ENCODE data around the gene SAMD4A.

SAMD4A gene

DNA sequence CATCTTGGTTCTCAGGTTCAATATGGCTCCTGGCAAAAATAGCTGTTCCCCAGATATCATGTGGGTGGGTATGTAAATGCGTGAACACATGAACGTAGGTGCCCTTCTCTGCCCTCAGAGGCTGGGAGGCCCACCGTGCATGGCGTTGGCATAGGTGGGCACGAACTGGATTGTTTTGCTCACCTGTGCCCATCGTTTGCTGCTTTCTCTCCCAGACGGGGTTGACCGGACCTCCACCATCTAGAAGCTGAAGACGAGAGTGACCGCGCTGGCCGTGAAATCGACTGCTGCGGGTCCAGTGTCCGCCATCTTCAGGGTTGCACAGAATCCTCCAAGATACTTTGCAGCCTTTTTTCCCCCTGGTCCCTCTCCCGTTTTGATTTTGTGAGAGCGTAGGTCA is 221.8 kb downstream of the SAMD4A start:
- H3K27me3 ChIP-seq (ENCODE audit: insufficient read depth, insufficient read length) = no peaks in the 10 kb centered on the region
- H3K9ac ChIP-seq (ENCODE audit: insufficient read length, low read depth) = no peak overlapping the region
- no peak overlapping the region for H3K4me3 ChIP-seq (ENCODE audit: insufficient read length, low read depth)
- no peak for DNase-seq (ENCODE audit: low read depth, low spot score)
- TF ChIP-seq SUZ12 (IDR thresholded peaks at IDR 0.05; ENCODE audit: extremely low read depth, insufficient read depth, insufficient read length) (no peak), YY1 (IDR thresholded peaks at IDR 0.05; ENCODE audit: insufficient read depth, insufficient read length) (no peak), ZNF274 (IDR thresholded peaks at IDR 0.05; ENCODE audit: low read depth, low read length) (no peak)
- no peaks in the 10 kb centered on the region for H3K4me1 ChIP-seq (ENCODE audit: insufficient read depth, insufficient read length)
- H3K36me3 ChIP-seq (ENCODE audit: insufficient read depth, insufficient read length, low read length) = peaks cover 70% of the 10 kb centered on the region
- H3K9me3 ChIP-seq (ENCODE audit: insufficient read depth, low read length) = no peaks in the 10 kb centered on the region

DNA sequence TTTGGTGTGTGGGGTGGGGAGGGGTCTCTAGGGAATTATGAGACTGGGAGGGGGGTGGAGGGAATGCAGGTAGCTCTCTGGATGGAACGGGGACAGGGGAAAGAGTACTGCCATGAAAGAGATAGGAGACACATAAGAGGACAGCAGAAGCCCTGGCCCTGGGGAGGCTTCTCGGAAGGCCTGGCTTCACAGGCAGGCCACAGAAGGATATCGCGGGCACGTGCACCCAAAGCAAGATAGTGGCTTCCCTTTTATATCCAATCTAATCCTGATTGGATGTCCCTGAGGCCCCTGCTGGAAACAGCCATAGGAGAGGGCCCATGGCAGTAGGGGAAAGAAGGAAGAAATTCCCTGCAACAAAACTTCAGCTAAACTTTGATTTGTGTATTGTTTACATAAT is 222.2 kb downstream of the SAMD4A start:
- Histone ChIP-seq H3K27me3 (ENCODE audit: insufficient read depth, insufficient read length) (no peaks in the 10 kb centered on the region), H3K36me3 (ENCODE audit: insufficient read depth, insufficient read length, low read length) (peaks cover 66% of the 10 kb centered on the region), H3K4me1 (ENCODE audit: insufficient read depth, insufficient read length) (no peaks in the 10 kb centered on the region), H3K9ac (ENCODE audit: insufficient read length, low read depth) (no peak overlapping the region), H3K9me3 (ENCODE audit: insufficient read depth, low read length) (no peaks in the 10 kb centered on the region), H3K4me3 (ENCODE audit: insufficient read length, low read depth) (no peak overlapping the region)
- TF ChIP-seq YY1 (IDR thresholded peaks at IDR 0.05; ENCODE audit: insufficient read depth, insufficient read length) (no peak), ZNF274 (IDR thresholded peaks at IDR 0.05; ENCODE audit: low read depth, low read length) (no peak), SUZ12 (IDR thresholded peaks at IDR 0.05; ENCODE audit: extremely low read depth, insufficient read depth, insufficient read length) (no peak)
- no peak for DNase-seq (ENCODE audit: low read depth, low spot score)

DNA sequence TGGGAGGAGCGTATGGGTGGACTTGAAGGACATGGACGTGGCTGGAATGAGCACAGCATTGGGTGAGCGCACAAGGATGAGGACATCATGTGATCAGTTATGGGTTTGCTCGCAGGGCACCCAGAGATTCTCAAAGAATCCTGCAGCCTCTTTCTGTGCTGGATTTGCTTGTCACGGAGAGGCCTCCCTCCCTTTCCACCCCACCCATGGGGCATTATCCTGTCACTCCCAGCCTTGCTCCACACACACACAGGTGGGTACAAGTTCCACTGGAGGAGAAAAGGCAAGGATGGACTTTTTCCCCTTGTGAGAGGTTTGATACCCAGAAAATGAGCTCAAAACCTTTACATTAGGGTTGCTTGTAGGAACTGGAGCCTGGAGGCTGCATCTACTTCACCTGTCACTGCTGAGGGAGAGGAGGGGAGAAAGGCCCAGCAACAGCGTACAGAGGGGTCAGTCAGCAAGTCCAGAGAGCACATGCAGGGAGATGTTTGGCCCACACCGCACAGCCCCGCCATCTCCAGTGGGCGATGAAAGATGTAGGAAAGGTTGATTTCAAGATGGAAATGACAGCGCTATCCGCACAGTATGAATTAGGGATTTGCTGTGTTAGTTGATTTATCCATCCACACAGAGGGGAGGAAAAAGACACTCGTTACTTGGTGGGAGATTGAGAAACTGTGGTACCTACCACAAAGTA is 223.0 kb downstream of the SAMD4A start:
- peaks cover 58% of the 10 kb centered on the region for H3K36me3 ChIP-seq (ENCODE audit: insufficient read depth, insufficient read length, low read length)
- peaks cover 5% of the 10 kb centered on the region for H3K9me3 ChIP-seq (ENCODE audit: insufficient read depth, low read length)
- H3K4me1 ChIP-seq (ENCODE audit: insufficient read depth, insufficient read length) = no peaks in the 10 kb centered on the region
- H3K27me3 ChIP-seq (ENCODE audit: insufficient read depth, insufficient read length) = no peaks in the 10 kb centered on the region
- no peak overlapping the region for H3K9ac ChIP-seq (ENCODE audit: insufficient read length, low read depth)
- no peak for TF ChIP-seq SUZ12 (IDR thresholded peaks at IDR 0.05; ENCODE audit: extremely low read depth, insufficient read depth, insufficient read length)
- TF ChIP-seq YY1 (IDR thresholded peaks at IDR 0.05; ENCODE audit: insufficient read depth, insufficient read length) = no peak
- TF ChIP-seq ZNF274 (IDR thresholded peaks at IDR 0.05; ENCODE audit: low read depth, low read length) = no peak
- H3K4me3 ChIP-seq (ENCODE audit: insufficient read length, low read depth) = no peak overlapping the region
- no peak for DNase-seq (ENCODE audit: low read depth, low spot score)

DNA sequence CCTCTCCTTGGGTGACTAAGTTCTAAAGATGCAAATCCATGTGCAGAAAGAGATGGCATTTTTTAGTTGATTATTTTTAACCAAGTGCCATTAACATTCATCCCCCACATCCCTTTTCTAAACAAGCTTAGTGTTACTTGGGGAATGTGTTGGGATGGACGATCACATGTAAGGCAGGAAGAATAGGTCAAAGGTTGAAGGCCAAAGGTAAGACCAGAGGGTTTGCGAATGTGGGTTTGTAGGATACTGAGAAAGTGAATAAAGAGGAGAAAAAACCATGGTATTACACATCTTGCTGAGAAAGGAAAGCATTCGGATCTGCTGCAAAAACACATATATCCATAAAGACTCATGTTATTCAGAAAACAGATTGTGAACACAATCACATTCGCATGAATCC is 224.1 kb downstream of the SAMD4A start:
- TF ChIP-seq SUZ12 (IDR thresholded peaks at IDR 0.05; ENCODE audit: extremely low read depth, insufficient read depth, insufficient read length) (no peak), ZNF274 (IDR thresholded peaks at IDR 0.05; ENCODE audit: low read depth, low read length) (no peak), YY1 (IDR thresholded peaks at IDR 0.05; ENCODE audit: insufficient read depth, insufficient read length) (no peak)
- no peak for DNase-seq (ENCODE audit: low read depth, low spot score)
- Histone ChIP-seq H3K4me3 (ENCODE audit: insufficient read length, low read depth) (no peak overlapping the region), H3K36me3 (ENCODE audit: insufficient read depth, insufficient read length, low read length) (peaks cover 47% of the 10 kb centered on the region), H3K4me1 (ENCODE audit: insufficient read depth, insufficient read length) (no peaks in the 10 kb centered on the region), H3K27me3 (ENCODE audit: insufficient read depth, insufficient read length) (no peaks in the 10 kb centered on the region), H3K9me3 (ENCODE audit: insufficient read depth, low read length) (peaks cover 11% of the 10 kb centered on the region), H3K9ac (ENCODE audit: insufficient read length, low read depth) (no peak overlapping the region)

DNA sequence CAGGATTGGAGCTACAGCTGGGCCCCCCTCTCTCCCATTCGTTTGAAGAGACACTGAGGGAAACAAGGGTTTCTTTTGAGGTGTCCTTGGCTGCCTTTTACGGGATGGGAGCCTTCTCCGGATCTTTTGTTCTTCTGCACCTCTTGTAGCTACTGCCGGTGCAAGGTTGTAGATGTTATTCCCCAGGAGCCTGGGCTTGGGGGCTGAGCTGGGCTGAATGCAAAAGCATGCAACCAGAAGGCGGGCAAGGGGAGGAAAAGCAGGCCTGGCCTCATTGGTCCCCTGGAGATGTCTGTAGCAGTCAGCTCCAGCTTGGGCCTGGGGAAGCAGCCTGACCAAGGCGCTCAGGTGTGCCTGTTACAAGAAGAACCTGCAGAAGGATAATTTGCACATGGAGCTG is 225.4 kb downstream of the SAMD4A start:
- no peak overlapping the region for H3K9ac ChIP-seq (ENCODE audit: insufficient read length, low read depth)
- no peak for DNase-seq (ENCODE audit: low read depth, low spot score)
- H3K36me3 ChIP-seq (ENCODE audit: insufficient read depth, insufficient read length, low read length) = peaks cover 35% of the 10 kb centered on the region
- TF ChIP-seq ZNF274 (IDR thresholded peaks at IDR 0.05; ENCODE audit: low read depth, low read length) (no peak), SUZ12 (IDR thresholded peaks at IDR 0.05; ENCODE audit: extremely low read depth, insufficient read depth, insufficient read length) (no peak), YY1 (IDR thresholded peaks at IDR 0.05; ENCODE audit: insufficient read depth, insufficient read length) (no peak)
- H3K4me3 ChIP-seq (ENCODE audit: insufficient read length, low read depth) = no peak overlapping the region
- peaks cover 11% of the 10 kb centered on the region for H3K9me3 ChIP-seq (ENCODE audit: insufficient read depth, low read length)
- H3K4me1 ChIP-seq (ENCODE audit: insufficient read depth, insufficient read length) = no peaks in the 10 kb centered on the region
- H3K27me3 ChIP-seq (ENCODE audit: insufficient read depth, insufficient read length) = no peaks in the 10 kb centered on the region

DNA sequence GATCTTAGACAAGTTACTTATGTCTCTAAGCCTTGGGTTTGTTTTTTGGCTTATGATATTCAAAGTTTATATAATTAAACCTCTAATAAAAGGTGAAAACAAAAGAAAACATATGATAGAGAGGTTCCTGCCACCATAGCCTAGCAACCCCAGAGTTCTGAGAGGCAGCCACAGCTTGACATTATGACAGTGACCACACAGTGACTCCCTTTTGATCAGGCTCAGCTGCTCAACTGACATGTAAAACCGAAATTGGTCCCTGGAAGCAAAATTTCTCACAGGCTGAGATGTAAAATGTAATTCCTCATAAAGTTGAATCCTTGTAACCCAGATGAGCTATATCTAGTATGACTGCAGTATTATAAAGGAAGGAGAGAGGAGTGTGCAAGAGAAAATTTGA is 227.2 kb downstream of the SAMD4A start:
- Histone ChIP-seq H3K9ac (ENCODE audit: insufficient read length, low read depth) (no peak overlapping the region), H3K9me3 (ENCODE audit: insufficient read depth, low read length) (peaks cover 11% of the 10 kb centered on the region), H3K36me3 (ENCODE audit: insufficient read depth, insufficient read length, low read length) (peaks cover 16% of the 10 kb centered on the region), H3K4me1 (ENCODE audit: insufficient read depth, insufficient read length) (no peaks in the 10 kb centered on the region), H3K27me3 (ENCODE audit: insufficient read depth, insufficient read length) (no peaks in the 10 kb centered on the region), H3K4me3 (ENCODE audit: insufficient read length, low read depth) (no peak overlapping the region)
- no peak for DNase-seq (ENCODE audit: low read depth, low spot score)
- no peak for TF ChIP-seq SUZ12 (IDR thresholded peaks at IDR 0.05; ENCODE audit: extremely low read depth, insufficient read depth, insufficient read length)
- TF ChIP-seq YY1 (IDR thresholded peaks at IDR 0.05; ENCODE audit: insufficient read depth, insufficient read length) = no peak
- TF ChIP-seq ZNF274 (IDR thresholded peaks at IDR 0.05; ENCODE audit: low read depth, low read length) = no peak

DNA sequence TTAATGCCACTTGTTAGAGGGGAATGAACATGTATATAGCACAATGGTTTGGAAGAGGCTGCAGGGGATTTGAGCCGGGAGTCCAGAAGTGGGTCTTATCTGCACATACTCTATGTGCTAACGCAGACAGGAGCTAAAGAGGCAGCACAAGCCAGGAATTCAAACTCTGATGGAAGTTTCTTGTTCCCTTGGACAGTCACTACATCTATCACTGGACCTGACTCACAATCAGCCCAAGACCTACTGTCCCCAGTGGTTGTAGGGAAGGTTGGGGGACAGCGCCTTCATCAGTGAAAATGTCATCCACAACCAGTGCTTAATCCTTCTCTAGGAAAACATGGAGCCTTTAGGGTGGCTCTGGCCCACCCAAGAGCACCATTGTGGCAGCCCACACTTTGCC is 227.9 kb downstream of the SAMD4A start:
- H3K36me3 ChIP-seq (ENCODE audit: insufficient read depth, insufficient read length, low read length) = peaks cover 11% of the 10 kb centered on the region
- TF ChIP-seq YY1 (IDR thresholded peaks at IDR 0.05; ENCODE audit: insufficient read depth, insufficient read length) = no peak
- no peak for TF ChIP-seq ZNF274 (IDR thresholded peaks at IDR 0.05; ENCODE audit: low read depth, low read length)
- TF ChIP-seq SUZ12 (IDR thresholded peaks at IDR 0.05; ENCODE audit: extremely low read depth, insufficient read depth, insufficient read length) = no peak
- peaks cover 11% of the 10 kb centered on the region for H3K9me3 ChIP-seq (ENCODE audit: insufficient read depth, low read length)
- H3K4me1 ChIP-seq (ENCODE audit: insufficient read depth, insufficient read length) = no peaks in the 10 kb centered on the region
- H3K27me3 ChIP-seq (ENCODE audit: insufficient read depth, insufficient read length) = no peaks in the 10 kb centered on the region
- no peak overlapping the region for H3K4me3 ChIP-seq (ENCODE audit: insufficient read length, low read depth)
- DNase-seq (ENCODE audit: low read depth, low spot score) = no peak
- no peak overlapping the region for H3K9ac ChIP-seq (ENCODE audit: insufficient read length, low read depth)
